Right renal pelvis (tissue), 4 donors: ENCODE data around the gene ASIP. TPM values are rescaled to one million over a fixed set of nuclear protein-coding genes. Genes with fewer than 3 reads are reported as not detected.
"Not testable (repeated sequence)": the region's sequence is repeated elsewhere in the genome, so short reads cannot be mapped to it uniquely, and the experiment has no call there.

Experiments
- DNase-seq, 4 donors: peaks; one replicate each; pipeline ENCODE4 v3.0.0-alpha.2; 2013; ENCODE audit warnings: low read depth in 4 of 4, low spot score in 3 of 4, missing footprints in 1 of 4
- polyA plus RNA-seq, 4 donors: library from polyadenylated mRNA; unstranded; fragments of 120-200 nt; gene quantifications; one replicate each; pipeline ENCODE4 v1.2.1, GENCODE V29; 2013; ENCODE audit not compliant: insufficient read length in 4 of 4

The ASIP gene
- polyA plus RNA-seq, 4 donors, result 0.49 to 0.74 TPM; not detected in 2

DNA sequence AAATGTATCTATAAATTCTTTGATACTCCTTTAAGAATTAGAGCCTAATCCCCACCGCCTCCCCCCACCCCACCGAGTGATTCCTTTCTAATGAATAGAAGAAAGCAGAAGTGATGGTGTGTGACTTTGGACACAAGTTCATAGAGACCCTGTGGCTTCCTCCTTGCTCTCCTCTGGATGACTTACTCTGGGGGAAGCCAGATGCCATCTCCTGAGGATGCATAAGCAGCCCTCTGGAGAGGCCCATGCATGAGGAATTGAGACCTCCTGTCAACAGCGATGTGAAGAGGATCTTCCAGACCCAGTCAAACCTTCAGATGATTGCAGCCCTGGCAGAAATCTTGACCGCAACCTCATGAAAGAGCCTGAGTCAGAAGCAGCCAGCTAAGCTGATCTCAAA lies 40.8 kb downstream of the ASIP start:
- DNase-seq, result no peak

DNA sequence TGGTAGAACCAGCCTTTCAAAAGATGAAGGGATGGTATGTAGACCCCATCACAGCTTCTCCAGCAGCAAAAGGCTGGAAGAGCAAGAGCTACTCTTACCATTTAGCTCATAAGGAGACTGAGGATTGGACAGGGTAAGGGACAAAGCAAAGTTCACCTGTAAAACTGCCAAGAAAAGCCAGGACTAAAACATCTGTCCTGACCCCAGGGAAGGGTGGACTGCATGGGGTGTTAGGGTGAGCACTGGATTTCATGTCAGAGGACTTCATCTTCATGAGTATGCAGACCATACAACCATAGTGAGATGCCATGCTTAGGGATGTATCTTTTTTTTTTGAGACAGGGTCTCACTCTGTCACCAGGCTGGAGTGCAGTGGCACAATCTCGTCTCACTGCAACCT lies 42.6 kb downstream of the ASIP start:
- DNase-seq, result no peak

DNA sequence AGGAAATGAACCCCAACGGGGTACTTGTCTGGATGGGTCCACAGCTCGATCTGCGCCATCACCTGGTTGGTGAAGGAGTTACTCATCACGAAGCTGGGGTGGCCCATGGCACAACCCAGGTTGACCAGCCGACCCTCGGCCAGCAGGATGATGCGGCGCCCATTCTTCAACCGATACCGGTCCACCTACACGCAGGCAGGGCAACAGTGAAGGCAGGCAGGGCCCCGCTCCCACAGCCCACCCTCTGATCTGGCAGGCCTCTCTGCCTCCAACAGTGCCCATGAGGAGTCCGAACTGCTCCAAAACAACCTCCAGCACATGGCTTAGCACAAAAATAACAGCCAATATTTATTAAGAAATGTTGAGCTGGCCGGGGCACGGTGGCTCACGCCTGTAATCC lies 44.2 kb downstream of the ASIP start:
- no peak for DNase-seq

DNA sequence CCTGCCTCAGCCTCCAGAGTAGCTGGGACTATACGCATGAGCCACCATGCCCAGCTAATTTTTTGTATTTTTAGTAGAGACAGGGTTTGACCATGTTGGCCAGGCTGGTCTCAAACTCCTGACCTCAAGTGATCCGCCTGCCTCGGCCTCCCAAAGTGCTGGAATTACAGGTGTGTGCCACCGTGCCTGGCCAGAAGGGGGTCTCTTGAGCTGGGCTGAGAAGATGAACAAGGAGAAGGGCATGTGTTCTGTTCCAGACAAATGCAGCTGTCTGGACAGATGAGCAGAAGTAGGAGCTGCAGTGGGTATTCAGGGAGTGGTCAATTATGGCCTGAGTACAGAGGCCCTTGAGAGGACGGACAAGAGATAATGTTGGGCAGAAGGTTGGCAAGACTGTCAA lies 46.3 kb downstream of the ASIP start:
- not testable (repeated sequence) for DNase-seq

DNA sequence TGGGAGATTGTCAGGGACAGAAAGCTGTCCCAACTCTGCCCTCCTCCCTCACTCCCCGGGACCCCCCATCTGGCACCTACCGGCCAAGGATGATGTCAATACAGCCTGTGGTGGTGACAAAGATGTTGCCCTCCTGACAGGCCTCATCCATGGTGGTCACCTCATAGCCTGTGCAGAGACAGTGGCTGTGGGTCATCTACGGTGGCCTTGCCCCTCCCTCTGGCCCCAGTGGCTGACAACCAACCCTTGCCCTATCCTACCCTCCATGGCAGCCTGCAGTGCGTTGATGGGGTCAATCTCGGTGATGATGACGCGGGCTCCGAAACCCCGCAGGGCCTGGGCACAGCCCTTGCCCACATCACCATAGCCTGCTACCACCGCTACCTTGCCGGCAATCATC lies 49.2 kb downstream of the ASIP start:
- no peak for DNase-seq

DNA sequence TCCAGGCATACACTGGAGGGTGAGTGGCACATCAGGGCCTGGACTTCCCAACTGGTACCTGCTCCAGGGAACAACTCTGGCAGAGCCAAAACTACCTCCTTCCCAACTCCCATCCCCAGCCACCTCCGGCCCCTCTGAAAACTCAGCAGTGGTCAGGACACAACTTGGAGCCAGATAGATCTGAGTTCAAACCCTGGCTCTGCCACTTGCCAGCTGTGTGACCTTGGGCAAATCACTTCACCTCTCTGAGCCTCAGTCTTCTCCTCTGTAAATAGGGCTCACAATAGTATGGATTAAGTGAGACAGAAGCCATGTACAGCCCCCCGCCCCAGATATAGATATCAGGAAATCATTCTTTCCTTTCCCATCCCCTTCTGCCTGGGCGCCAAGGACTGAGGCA lies 51.3 kb downstream of the ASIP start:
- no peak for DNase-seq

DNA sequence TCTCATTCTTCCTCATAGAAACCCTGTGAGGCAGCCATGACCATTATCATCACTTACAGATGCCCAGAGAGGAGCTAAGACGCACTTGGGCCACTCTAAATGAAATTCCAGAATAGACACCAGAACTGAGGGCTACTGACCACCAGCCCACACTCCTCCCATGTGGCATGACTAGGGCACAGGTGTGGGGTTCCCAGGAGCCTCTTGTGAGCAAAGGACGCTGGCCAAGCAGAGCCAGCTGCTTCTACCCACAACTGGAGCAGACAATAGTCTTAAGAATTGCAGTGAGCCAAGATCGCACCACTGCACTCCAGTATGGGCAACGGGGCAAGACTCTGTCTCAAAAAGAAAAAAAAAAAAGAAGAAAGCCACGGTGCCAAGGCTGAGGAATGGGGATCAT lies 51.9 kb downstream of the ASIP start:
- DNase-seq, result no peak

DNA sequence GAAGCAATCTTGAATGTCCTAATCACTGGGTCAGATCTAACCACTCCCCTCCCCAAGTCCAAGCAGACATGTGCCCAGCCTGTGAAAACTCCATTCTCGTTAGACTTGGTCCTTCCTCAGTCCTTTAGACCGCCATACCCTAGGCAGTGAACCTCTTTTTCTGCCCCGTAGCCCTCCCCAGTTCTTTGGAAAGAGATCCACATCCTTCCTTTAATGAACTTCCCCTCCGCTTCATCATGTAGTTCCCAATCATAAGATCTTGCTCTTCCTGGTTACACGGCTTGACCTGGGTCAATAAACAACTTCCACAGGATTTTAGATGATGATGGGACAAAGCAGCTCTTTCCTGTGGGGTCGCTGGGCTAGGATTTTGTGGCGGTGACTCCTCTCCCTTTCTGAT lies 52.4 kb downstream of the ASIP start:
- DNase-seq, result no peak

DNA sequence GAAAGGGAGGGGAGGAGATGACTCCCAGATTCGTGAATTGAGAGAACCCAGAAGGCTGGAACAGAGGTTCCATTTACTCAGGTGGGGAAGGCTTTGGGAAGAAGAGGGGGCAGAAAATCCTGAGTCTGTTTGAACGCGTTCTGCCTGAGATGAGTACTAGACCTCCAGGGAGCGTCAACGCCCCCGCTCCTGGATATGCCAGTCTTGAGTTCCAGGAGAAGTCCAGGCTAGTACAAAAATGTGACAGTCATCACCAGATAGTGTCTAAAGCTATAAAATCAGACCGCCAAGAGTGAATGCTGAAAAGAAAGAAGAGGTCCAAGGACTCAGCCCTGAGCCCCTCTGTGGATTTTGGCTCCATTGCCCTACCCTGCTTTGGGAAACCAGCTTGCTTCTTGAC lies 53.3 kb downstream of the ASIP start:
- no peak for DNase-seq

DNA sequence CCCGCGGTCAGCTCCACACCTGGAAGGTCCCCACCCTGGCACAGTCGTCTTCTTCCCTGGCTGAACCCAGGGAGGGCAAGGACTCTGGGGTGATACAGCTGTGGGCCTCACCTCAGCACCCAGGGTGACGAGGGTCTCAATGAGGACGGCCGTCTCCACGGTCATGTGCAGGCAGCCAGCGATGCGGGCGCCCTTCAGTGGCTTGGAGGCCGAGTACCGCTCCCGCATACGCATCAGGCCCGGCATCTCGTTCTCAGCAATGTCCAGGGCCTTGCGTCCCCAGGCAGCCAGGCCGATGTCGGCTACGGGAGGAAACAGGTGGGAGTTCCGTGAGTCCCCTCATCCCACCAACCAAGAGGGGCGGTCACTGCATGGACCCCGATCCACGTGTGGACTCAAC lies 54.1 kb downstream of the ASIP start:
- no peak for DNase-seq

DNA sequence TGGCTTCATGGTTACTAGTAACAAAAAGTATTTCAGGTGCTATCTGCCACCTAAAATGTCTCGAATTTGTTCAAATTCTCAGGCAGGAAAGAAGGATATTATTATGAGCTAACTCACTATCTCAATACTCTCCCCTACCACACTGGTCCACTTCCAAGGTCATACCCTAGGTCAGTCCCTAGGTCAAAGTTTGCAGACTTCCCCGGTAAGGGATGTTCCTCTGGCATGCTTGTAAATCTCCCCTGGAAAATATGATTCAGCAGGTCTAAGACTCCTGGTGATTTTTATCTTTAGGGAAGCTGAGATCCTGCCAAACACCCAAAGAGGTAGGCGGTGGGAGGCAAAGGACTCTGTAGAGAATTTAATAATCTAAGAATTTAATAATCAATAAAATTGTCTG lies 55.2 kb downstream of the ASIP start:
- no peak for DNase-seq

DNA sequence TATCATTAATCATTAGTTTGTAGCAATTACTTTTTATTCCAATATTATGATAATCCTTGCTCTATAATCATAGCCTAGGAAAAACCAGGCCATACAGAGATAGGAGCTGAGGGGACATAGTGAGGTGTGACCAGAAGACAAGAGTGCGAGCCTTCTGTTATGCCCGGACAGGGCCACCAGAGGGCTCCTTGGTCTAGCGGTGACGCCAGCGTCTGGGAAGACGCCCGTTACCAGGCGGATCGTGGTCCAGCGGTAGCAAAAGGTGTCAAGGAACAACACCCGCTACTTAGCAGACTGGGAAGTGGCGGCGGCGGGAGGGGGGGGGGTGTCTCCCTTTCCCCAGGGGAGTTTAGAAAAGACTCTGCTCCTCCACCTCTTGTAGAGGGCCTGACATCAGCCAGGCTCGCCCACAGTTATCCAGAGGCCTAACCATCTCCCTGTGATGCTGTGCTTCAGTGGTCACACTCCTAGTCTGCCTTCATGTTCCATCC lies 57.1 kb downstream of the ASIP start:
- not testable (repeated sequence) for DNase-seq

DNA sequence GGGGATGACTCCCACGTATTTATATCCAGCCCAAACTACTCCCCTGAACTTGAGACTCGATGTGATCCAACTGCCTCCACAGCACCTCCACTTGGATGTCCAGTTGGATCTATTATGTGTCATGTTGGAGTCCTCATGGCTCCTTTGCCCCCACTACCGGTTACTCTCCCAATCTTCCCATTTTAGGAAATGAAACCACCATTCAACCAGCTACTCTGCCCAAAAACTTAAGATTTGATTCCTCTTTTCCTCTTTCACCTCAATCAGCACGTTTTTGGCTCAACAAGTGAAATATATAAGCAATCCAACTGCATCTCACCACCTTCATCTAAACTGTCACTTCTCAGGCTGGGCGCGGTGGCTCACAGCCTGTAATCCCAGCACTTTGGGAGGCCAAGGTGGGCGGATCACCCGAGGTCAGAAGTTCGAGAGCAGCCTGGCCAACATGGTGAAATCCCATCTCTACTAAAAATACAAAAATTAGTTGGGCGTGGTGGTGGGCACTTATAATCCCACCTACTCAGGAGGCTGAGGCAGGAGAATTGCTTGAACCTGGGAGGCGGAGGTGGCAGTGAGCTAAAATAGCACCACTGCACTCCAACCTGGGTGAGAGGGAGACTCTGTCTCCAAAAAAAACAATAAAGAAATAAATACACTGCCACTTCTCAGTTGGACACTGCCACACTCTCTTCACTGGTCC lies 58.5 kb downstream of the ASIP start:
- no peak for DNase-seq

DNA sequence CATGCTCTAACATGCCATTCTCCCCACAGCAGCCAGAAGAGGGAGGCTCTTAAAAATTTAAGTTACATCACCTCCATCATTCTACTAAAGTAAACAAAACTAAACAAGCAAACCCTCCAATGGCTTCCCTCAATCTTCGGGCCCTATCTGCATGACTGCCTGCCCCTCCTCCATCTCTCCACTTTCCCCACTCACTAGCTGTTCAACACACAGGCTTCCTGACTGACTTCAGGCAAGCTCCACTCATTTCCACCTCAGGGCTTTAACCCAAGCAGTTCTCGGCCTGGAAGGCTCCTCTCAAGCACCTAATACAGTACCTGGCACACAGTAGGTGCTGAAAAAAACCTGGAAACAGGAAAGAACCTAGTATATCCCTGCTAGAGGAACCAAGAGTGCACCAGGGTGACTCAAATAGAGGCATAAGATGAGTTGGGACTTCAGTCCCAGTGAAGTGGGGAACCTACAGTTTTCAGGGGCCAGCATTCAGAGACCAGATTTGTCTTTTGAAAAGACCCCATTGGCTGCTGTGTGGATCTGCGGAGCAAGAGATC lies 59.1 kb downstream of the ASIP start:
- no peak for DNase-seq

DNA sequence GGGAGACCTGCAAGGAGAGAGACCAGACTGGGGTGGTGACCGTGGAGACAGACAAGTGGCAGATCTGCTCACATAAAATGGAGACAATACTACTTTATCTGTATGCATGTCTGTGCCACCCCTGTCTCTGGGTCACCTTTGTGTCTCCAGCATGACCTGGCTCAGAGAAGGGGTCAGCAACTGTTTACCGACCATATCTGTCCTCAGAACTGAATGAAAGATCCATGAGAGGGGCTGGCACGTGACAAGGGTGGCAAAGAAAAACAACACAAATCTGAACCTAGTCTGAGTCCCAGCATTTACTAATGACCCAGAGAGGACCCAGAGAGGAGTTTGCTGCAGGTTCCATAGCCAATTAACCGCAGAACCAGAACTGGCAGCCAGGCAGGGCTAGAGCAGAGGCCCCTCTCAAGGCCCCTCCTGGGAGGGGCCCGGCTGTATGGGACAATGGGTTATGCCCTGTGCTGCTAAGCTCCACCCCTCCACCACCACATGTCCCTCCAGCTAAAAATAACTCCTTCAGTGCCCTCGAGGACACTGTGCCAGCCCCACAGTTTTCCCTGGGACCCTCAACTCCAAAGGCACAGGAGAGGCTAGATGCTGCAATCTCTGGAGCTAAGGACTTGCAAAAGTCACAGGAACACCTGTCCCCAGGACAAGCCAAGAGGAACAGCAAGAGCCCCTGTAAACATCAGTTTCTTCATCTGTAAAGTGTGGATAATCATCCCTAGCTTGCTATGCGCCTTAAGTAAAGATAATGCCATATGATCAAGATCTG lies 59.8 kb downstream of the ASIP start:
- DNase-seq, result no peak

DNA sequence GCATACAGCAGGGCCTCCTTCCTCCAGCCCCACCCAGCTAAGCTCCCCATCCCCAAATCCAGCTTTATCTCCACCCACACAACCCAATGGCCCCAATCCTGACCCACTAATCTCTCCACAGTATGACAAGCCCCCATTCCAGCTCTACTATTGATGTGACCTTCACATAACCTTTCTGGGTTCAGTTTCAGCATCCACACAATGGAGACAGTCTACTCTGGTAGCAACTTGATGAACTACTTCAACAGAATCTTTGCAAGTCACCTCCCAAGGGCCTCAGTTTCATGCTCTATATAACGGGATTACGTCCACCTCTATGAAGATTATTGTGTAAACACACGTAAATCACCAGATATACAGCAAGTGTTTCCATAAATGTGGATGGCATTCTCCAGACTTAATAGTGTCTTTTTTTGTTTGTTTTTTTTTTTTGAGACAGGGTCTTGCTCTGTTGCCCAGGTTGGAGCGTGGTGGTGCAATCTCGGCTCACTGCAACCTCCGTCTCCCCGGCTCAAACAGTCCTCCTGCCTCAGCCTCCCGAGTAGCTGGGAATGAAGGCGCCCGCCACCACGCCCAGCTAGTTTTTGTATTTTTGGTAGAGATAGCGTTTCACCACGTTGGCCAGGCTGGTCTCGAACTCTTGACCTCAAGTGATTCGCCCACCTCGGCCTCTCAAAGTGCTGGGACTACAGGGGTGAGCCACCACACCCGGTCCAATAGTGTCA lies 60.5 kb downstream of the ASIP start:
- DNase-seq, result no peak

DNA sequence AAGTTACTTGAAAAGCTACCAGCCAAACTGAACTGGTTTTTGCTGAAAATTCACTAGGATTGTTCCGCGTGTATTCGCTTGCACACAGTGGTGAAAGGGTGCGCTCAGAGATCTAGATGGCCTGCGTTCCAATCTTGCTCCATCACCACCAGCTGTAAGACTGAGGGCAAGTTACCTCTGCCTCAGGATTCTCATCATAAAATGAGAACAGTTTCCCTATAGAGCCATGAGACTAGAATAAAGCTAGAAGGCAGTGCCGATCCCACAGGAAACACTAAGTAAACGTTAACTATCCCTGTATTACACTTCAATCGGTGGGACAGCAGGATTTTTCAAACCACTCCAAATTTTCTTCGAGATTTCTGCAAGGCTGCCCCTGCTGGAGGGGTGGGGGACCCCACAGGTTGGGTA lies 61.1 kb downstream of the ASIP start:
- DNase-seq, result no peak

DNA sequence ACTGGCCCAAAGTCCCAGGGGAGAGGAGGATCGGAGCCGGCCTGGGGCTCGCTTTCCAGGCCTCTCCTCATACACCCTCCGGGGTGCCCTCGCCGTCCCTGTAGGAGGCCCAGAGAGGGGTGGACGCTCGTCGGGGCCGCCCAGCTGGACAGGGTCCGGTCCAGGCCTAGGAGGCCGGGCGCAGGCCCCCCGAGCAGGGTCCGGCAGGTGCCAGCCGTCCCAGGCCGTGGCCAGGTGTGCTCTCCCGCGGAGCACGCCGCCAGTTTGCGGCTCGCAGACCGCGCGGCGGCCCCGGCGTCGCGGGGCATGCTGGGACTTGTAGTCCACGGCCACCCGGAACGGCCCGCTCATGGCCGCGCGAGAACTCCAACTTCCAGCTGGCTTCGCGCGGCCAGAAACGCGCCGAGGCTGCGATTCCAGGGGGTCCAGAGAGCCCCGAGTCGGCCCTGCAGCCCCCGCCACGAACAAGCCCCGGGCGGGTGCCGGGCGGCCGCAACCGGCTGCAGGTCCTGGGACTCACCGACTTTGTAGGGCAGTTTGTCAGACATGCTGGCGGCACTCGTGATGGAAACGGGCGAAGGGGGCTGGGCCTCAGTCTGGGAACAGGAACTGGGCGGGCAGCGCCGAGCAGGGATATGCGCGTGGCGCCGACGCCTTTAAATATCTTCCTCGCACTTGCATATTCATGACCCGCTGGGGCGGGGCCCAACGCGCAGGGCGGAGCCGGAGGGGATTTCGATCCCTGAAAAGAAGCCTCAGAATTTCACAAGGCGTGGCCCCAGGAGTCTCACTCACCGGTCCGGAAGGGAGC lies 61.7 kb downstream of the ASIP start, which contains the start of gene AHCY:
TSS of gene AHCY (minus strand) at position 633 of the 811 bp plus-strand sequence. CDS start at position 548, 85 bp downstream.
- DNase-seq, result peak; percentile 86 to 90 (median 89)

DNA sequence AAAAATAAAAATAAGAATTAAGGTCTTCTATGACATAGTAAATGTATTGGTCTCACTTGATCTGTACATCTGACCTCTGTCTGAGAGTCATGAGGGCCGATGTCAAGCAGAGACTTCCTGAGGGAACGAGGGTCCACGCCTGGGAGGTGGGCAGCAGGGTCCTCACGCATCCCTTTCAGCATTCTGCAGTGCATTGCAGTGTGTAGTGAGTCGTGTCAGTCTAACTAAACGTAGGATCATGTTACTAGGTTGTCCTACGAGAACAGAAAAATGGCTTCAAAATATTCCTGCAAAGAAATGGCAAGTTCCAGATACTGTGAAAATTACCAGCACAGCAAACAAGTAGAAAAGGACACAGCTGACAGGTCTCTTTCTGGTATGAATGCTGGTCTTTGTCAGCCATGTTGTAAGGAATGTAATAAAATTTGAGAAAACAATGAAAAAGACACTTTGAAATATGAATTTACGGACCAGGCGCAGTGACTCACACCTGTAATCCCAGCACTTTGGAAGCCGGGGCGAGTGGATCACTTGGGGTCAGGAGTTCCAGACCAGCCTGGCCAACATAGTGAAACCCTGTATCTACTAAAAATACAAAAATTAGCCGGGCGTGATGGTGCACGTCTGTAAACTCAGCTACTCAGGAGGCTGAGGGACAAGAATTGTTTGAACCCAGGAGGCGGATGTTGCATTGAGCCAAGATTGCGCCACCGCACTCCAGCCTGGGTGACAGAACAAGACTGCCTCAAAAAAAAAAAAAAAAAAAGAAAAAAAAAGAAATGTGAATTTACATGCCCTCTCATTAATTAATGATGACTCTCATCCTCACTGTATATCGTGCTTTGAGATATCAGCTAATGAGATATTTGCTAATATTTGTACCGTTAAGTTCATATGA lies 64.4 kb downstream of the ASIP start:
- no peak for DNase-seq
